GM12878 (cell line): Measurements from ENCODE around the gene MMP11.

Experiments
- BHLHE40 ChIP-seq, 2 experiments: fragments of 450-650 bp in 1 of 2; IDR thresholded peaks; 2 replicates each; pipeline ENCODE4 v1.6.1; 2011 to 2017; ENCODE audit warnings: low read depth in 2 of 2, borderline replicate concordance in 1 of 2, improper control_type of control experiment in 1 of 2, low read length in 1 of 2, mild to moderate bottlenecking in 1 of 2
- CEBPB ChIP-seq, 2 experiments: fragments of 150-350 bp in 1 of 2; IDR thresholded peaks; 2 replicates each; pipeline ENCODE4 v1.6.1; 2012 to 2014; ENCODE audit warnings: low read depth in 2 of 2, low read length in 2 of 2, borderline replicate concordance in 1 of 2, inconsistent platforms in 1 of 2
- CTCF ChIP-seq, 3 experiments: IDR thresholded peaks in 2 of 3; conservative IDR thresholded peaks in 1 of 3; 2 replicates each; pipeline ENCODE4 v1.5.1; 2011; ENCODE audit warnings: low read depth in 3 of 3, low read length in 3 of 3, mild to moderate bottlenecking in 3 of 3, control low read depth in 2 of 3, moderate library complexity in 2 of 3, inconsistent platforms in 1 of 3, mixed read lengths in 1 of 3; ENCODE audit not compliant: control insufficient read depth in 2 of 3, insufficient read depth in 1 of 3; ENCODE audit errors: extremely low read depth in 1 of 3
- HDAC6 ChIP-seq: fragments of 200-600 bp; sonication (generic); IDR thresholded peaks from one replicate; pipeline ENCODE4 v1.8.0; 2017; ENCODE audit warnings: antibody characterized with exemption; ENCODE audit not compliant: unreplicated experiment
- IRF5 ChIP-seq: fragments of 450-650 bp; IDR thresholded peaks from 2 replicates; pipeline ENCODE4 v1.6.1; 2017; ENCODE audit warnings: borderline replicate concordance
- SMC3 ChIP-seq: IDR thresholded peaks from 2 replicates; pipeline ENCODE4 v1.6.1; 2011; ENCODE audit warnings: low read length, improper control_type of control experiment, borderline replicate concordance

DNA sequence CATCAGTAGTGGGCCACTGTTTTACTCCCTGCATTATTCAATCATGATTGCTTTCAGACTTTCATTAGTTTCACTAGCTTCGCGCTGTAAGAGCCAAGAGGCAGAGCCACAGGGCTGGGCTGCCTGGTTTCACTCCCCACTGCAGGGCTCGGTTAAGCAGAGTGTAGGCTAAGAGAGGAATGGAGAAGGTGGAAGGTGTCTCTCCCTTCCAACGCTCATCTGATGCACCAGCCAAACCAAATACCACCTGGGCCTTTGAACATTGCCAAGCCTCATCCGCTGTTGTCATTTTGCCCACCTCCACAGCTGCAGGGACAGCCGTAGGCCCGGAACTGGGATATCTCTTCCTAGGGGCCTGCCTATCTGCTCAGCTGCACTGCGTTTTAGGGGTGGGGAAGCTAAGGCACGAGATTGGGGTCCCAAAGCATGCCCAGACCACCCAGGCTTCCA is 13.6 kb downstream of the MMP11 start:
- TF ChIP-seq CTCF (IDR thresholded peaks at IDR 0.05 in 2 of 3, conservative IDR thresholded peaks at IDR 0.05 in 1 of 3; ENCODE audit: control insufficient read depth in 2 of 3, extremely low read depth in 1 of 3, insufficient read depth in 1 of 3, low read depth in 3 of 3, low read length in 3 of 3) (no peak), IRF5 (no peak), SMC3 (no peak), HDAC6 (no peak), BHLHE40 (IDR thresholded peaks at IDR 0.05; ENCODE audit: borderline replicate concordance in 1 of 2, low read depth in 2 of 2, low read length in 1 of 2) (no peak), CEBPB (IDR thresholded peaks at IDR 0.05; ENCODE audit: borderline replicate concordance in 1 of 2, low read depth in 2 of 2, low read length in 2 of 2) (no peak)
